Mesenchymal stem cell (in vitro differentiated cells and primary cell): Measurements from ENCODE around the gene NKAIN2.

Source experiments
- DNase-seq: peaks from one replicate; pipeline ENCODE4 v3.0.0-alpha.2; 2013
- H2AFZ ChIP-seq: one replicate; pipeline ENCODE4 v1.6.1; 2013; ENCODE audit warnings: low read depth, mild to moderate bottlenecking, control low read depth, inconsistent platforms, low read length, moderate library complexity
- H2AK5ac ChIP-seq: 2 replicates; pipeline ENCODE4 v1.6.1; 2013; ENCODE audit warnings: low read length, moderate library complexity, mild to moderate bottlenecking, inconsistent platforms; ENCODE audit not compliant: severe bottlenecking
- H2BK120ac ChIP-seq: one replicate; pipeline ENCODE4 v1.6.1; 2013; ENCODE audit warnings: low read depth, mild to moderate bottlenecking, inconsistent platforms, low read length, moderate library complexity
- H2BK12ac ChIP-seq, 2 experiments: one replicate each; pipeline ENCODE4 v1.6.1; 2013; ENCODE audit warnings: inconsistent platforms in 2 of 2, low read length in 2 of 2, mild to moderate bottlenecking in 2 of 2, moderate library complexity in 2 of 2, control low read depth in 1 of 2
- H2BK15ac ChIP-seq: one replicate; pipeline ENCODE4 v1.6.1; 2013; ENCODE audit warnings: mild to moderate bottlenecking, low read depth, inconsistent platforms; ENCODE audit not compliant: poor library complexity, severe bottlenecking
- H2BK5ac ChIP-seq: 2 replicates; pipeline ENCODE4 v1.6.1; 2013; ENCODE audit warnings: low read depth, mild to moderate bottlenecking, low read length, control low read depth, inconsistent platforms; ENCODE audit not compliant: poor library complexity, severe bottlenecking
- H3K14ac ChIP-seq, 2 experiments: one replicate each; pipeline ENCODE4 v1.6.1; 2013; ENCODE audit warnings: inconsistent platforms in 2 of 2, low read length in 2 of 2, control low read depth in 1 of 2, mild to moderate bottlenecking in 1 of 2, moderate library complexity in 1 of 2
- H3K18ac ChIP-seq, 2 experiments: one replicate each; pipeline ENCODE4 v1.6.1; 2013; ENCODE audit warnings: inconsistent platforms in 2 of 2, low read length in 2 of 2, control low read depth in 1 of 2, low read depth in 1 of 2, mild to moderate bottlenecking in 1 of 2
- H3K23ac ChIP-seq, 2 experiments: one replicate each; pipeline ENCODE4 v1.6.1; 2013; ENCODE audit warnings: inconsistent platforms in 2 of 2, low read length in 2 of 2, mild to moderate bottlenecking in 2 of 2, moderate library complexity in 2 of 2, control low read depth in 1 of 2
- H3K27ac ChIP-seq: 2 replicates; pipeline ENCODE4 v1.5.1; 2013; ENCODE audit warnings: mild to moderate bottlenecking, moderate library complexity, low read length, control low read depth, inconsistent platforms; ENCODE audit not compliant: poor library complexity, severe bottlenecking
- H3K27me3 ChIP-seq, 2 experiments: 2 replicates each; pipeline versions ENCODE4 v1.6.1 to v1.7.0; 2013; ENCODE audit warnings: low read length in 2 of 2, mild to moderate bottlenecking in 2 of 2, moderate library complexity in 2 of 2, control low read depth in 1 of 2, inconsistent platforms in 1 of 2; ENCODE audit not compliant: control insufficient read depth in 1 of 2, insufficient read depth in 1 of 2
- H3K36me3 ChIP-seq, 2 experiments: 2 replicates each; pipeline versions ENCODE4 v1.6.1 to v1.7.0; 2013; ENCODE audit warnings: low read length in 2 of 2, control low read depth in 1 of 2, inconsistent platforms in 1 of 2, low read depth in 1 of 2, mild to moderate bottlenecking in 1 of 2; ENCODE audit not compliant: insufficient read depth in 2 of 2, control insufficient read depth in 1 of 2
- H3K4ac ChIP-seq, 2 experiments: one replicate each; pipeline ENCODE4 v1.6.1; 2013; ENCODE audit warnings: inconsistent platforms in 2 of 2, low read length in 2 of 2, mild to moderate bottlenecking in 2 of 2, moderate library complexity in 2 of 2, control low read depth in 1 of 2, low read depth in 1 of 2
- H3K4me1 ChIP-seq: 2 replicates; pipeline ENCODE4 v1.6.1; 2013; ENCODE audit warnings: low read depth, low read length, control low read depth; ENCODE audit not compliant: control insufficient read depth, insufficient read depth
- H3K4me2 ChIP-seq: 2 replicates; pipeline ENCODE4 v1.6.1; 2013; ENCODE audit warnings: low read length, mild to moderate bottlenecking, inconsistent platforms; ENCODE audit not compliant: poor library complexity, severe bottlenecking
- H3K4me3 ChIP-seq, 2 experiments: 2 replicates each; pipeline versions ENCODE4 v1.5.1 to v1.7.0; 2013; ENCODE audit warnings: low read length in 2 of 2, mild to moderate bottlenecking in 2 of 2, control low read depth in 1 of 2, low read depth in 1 of 2; ENCODE audit not compliant: insufficient read depth in 1 of 2
- H3K79me1 ChIP-seq: replicated peaks from 2 replicates; pipeline ENCODE4 v1.6.1; 2013; ENCODE audit warnings: mild to moderate bottlenecking, control low read depth, low read length, inconsistent platforms; ENCODE audit not compliant: poor library complexity, severe bottlenecking
- H3K9ac ChIP-seq: 2 replicates; pipeline ENCODE4 v1.7.0; 2013; ENCODE audit warnings: mild to moderate bottlenecking, low read length, moderate library complexity
- H3K9me3 ChIP-seq: 2 replicates; pipeline ENCODE4 v1.7.0; 2013; ENCODE audit warnings: mild to moderate bottlenecking, low read length; ENCODE audit not compliant: control insufficient read depth
- H4K8ac ChIP-seq: one replicate; pipeline ENCODE4 v1.6.1; 2013; ENCODE audit warnings: inconsistent platforms, mild to moderate bottlenecking, low read length, moderate library complexity
- H4K91ac ChIP-seq: one replicate; pipeline ENCODE4 v1.6.1; 2013; ENCODE audit warnings: mild to moderate bottlenecking, low read length, inconsistent platforms
- WGBS: methylation state at CpG from one replicate; pipeline ENCODE4 v1.1.7; 2013; ENCODE audit warnings: mixed read lengths; 5-methylcytosine and 5-hydroxymethylcytosine counted together

The NKAIN2 gene

DNA sequence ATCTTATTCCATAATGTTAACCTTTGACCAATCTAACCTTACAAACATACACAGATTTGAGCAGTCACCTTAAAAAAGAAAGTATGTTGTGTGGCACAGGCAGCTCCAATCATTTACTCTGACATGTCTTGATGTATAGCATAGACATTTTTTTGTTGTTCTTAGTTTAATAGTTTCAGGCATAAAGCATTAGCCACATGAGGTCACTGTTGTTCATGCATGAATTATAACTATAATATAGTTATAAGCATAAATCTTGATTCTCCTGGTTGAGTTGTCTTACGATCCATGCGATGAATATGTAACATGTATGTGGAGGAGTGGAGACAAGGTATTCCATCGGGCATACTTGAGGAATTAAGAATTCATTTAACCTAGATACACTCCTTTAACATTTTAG, 26.1 kb upstream of the NKAIN2 start:
- Histone ChIP-seq H3K36me3 (no peaks in the 10 kb centered on the region), H2BK120ac (no peak overlapping the region), H3K4me3 (no peak overlapping the region), H3K23ac (no peak overlapping the region), H2BK12ac (no peak overlapping the region), H3K4me2 (no peak overlapping the region), H4K91ac (no peak overlapping the region), H2AFZ (no peak overlapping the region), H3K14ac (no peak overlapping the region), H2AK5ac (no peak overlapping the region), H3K4me1 (no peaks in the 10 kb centered on the region), H3K4ac (no peak overlapping the region), H3K79me1 (no peaks in the 10 kb centered on the region), H3K9me3 (no peaks in the 10 kb centered on the region), H3K27ac (no peak overlapping the region), H3K18ac (no peak overlapping the region), H2BK5ac (no peak overlapping the region), H4K8ac (no peak overlapping the region), H3K9ac (no peak overlapping the region), H3K27me3 (no peaks in the 10 kb centered on the region), H2BK15ac (no peak overlapping the region)
- DNase-seq: peak; percentile 31
- no CpG with 5 or more reads among the region's 3 CpGs for WGBS

DNA sequence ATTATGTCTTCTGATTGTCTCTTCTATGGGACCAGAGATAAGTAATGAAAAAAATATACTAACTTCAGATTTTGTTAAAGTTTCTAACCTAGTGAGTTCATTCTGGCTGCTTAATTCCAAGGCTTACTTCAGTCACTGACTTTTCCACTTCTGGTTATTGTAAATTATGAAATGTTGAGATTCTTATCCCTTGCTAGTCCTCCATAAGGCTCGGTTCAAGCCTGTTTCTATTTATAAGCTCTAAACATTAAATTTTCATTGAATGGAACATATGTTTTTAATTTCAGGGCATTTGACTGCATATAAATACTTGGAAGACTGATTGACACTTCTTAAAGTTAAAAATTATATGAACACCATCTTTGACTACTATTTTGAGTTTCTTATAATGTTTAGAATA, 23.6 kb upstream of the NKAIN2 start:
- Histone ChIP-seq H2BK15ac (no peak overlapping the region), H2BK12ac (no peak overlapping the region), H4K91ac (no peak overlapping the region), H2BK120ac (no peak overlapping the region), H3K14ac (no peak overlapping the region), H4K8ac (no peak overlapping the region), H3K4me3 (no peak overlapping the region), H3K4ac (no peak overlapping the region), H3K18ac (no peak overlapping the region), H3K36me3 (no peaks in the 10 kb centered on the region), H2BK5ac (no peak overlapping the region), H3K9me3 (no peaks in the 10 kb centered on the region), H2AFZ (no peak overlapping the region), H3K23ac (no peak overlapping the region), H3K27me3 (no peaks in the 10 kb centered on the region), H3K4me1 (no peaks in the 10 kb centered on the region), H3K4me2 (no peak overlapping the region), H3K79me1 (no peaks in the 10 kb centered on the region), H2AK5ac (no peak overlapping the region), H3K9ac (no peak overlapping the region), H3K27ac (no peak overlapping the region)
- no CpG with 5 or more reads among the region's 1 CpG for WGBS
- no peak for DNase-seq

DNA sequence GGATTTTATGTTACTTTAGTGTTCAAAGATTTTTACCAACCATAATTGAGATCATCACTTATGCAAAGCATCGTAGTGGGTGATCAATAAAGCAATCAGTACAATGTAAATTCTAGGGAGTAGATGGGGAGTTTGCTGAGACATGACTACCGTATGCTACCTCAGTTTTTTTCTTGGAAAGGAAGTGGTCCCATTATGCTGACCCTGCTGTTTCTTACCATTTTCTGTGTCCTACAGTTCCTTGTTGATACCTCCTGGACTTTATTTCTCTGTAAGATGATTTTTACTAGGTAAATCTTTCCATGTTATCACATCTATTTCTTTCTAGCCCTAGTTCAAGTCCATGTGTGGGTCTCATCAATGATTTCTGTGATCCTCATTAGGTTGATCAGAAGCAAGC, 19.3 kb upstream of the NKAIN2 start:
- no peak overlapping the region for H2BK5ac ChIP-seq
- H2AK5ac ChIP-seq: no peak overlapping the region
- H3K18ac ChIP-seq: no peak overlapping the region
- H3K36me3 ChIP-seq: no peaks in the 10 kb centered on the region
- no peak overlapping the region for H4K8ac ChIP-seq
- no peak overlapping the region for H3K27ac ChIP-seq
- no peak for DNase-seq
- H3K79me1 ChIP-seq: no peaks in the 10 kb centered on the region
- no peak overlapping the region for H3K4me2 ChIP-seq
- H3K14ac ChIP-seq: no peak overlapping the region
- H3K4me1 ChIP-seq: no peaks in the 10 kb centered on the region
- H3K4ac ChIP-seq: no peak overlapping the region
- H2BK12ac ChIP-seq: no peak overlapping the region
- H2AFZ ChIP-seq: no peak overlapping the region
- WGBS: 82% methylated on average over 2 of the region's 2 CpGs
- H2BK120ac ChIP-seq: no peak overlapping the region
- H3K9ac ChIP-seq: no peak overlapping the region
- H2BK15ac ChIP-seq: no peak overlapping the region
- no peak overlapping the region for H3K23ac ChIP-seq
- no peak overlapping the region for H4K91ac ChIP-seq
- no peak overlapping the region for H3K4me3 ChIP-seq
- no peaks in the 10 kb centered on the region for H3K27me3 ChIP-seq
- no peaks in the 10 kb centered on the region for H3K9me3 ChIP-seq

DNA sequence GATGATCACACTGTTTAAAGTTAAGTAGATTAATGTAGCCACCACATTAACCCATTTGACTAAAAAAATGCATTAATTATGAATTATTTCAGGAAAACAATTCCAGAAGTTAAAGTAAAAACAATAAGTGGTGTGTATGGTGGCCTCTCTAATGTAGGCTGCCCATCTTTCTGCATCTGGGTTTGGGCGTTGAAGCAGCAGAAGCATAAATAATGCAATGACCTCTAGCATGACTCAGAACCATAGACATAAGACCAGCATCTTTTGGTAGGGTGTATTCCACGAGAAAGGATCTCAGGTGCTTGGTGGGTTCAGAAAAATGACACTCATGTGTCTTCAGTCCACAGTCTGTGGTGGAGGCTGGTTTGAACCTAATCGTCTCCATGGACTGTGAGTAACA, 18.6 kb upstream of the NKAIN2 start:
- Histone ChIP-seq H3K79me1 (no peaks in the 10 kb centered on the region), H3K27me3 (peaks cover 0 to 4% of the 10 kb centered on the region in 2 experiments), H4K91ac (no peak overlapping the region), H2AFZ (no peak overlapping the region), H2BK5ac (no peak overlapping the region), H3K14ac (no peak overlapping the region), H3K9ac (no peak overlapping the region), H3K9me3 (no peaks in the 10 kb centered on the region), H2BK120ac (no peak overlapping the region), H2BK12ac (no peak overlapping the region), H3K27ac (no peak overlapping the region), H4K8ac (no peak overlapping the region), H3K36me3 (no peaks in the 10 kb centered on the region), H3K23ac (no peak overlapping the region), H3K4ac (no peak overlapping the region), H3K4me2 (no peak overlapping the region), H3K18ac (no peak overlapping the region), H2AK5ac (no peak overlapping the region), H3K4me3 (no peak overlapping the region), H2BK15ac (no peak overlapping the region), H3K4me1 (no peaks in the 10 kb centered on the region)
- 88% methylated on average over 3 of the region's 3 CpGs for WGBS
- no peak for DNase-seq
